Measurements from ENCODE around the gene LHX3.
"Not testable (repeated sequence)": the region's sequence is repeated elsewhere in the genome, so short reads cannot be mapped to it uniquely, and the experiment has no call there.

Gene LHX3

GRCh38 chr9:136240941-136241340 lies 36.0 kb upstream of the LHX3 start:
- no peak for DNase-seq

GRCh38 chr9:136239983-136240330 lies 35.0 kb upstream of the LHX3 start:
- DNase-seq = no peak

GRCh38 chr9:136239135-136239982 lies 34.4 kb upstream of the LHX3 start:
- DNase-seq = no peak

GRCh38 chr9:136238342-136238732 lies 33.4 kb upstream of the LHX3 start:
- DNase-seq = no peak

GRCh38 chr9:136237486-136238341 lies 32.8 kb upstream of the LHX3 start:
- DNase-seq = no peak

- not testable (repeated sequence) for DNase-seq
Observed at GRCh38 chr9:136236471-136237410, 31.8 kb upstream of the LHX3 start.

- no peak for DNase-seq
Observed at GRCh38 chr9:136235709-136236455, 31.0 kb upstream of the LHX3 start.

- DNase-seq = no peak
Observed at GRCh38 chr9:136235171-136235570, 30.2 kb upstream of the LHX3 start.

- no peak for DNase-seq
Observed at GRCh38 chr9:136234597-136234996, 29.7 kb upstream of the LHX3 start.

GRCh38 chr9:136233868-136234267 lies 28.9 kb upstream of the LHX3 start:
- no peak for DNase-seq

- no peak for DNase-seq
Observed at GRCh38 chr9:136233411-136233810, 28.5 kb upstream of the LHX3 start.

- DNase-seq = no peak
Observed at GRCh38 chr9:136232969-136233368, 28.0 kb upstream of the LHX3 start.

- DNase-seq = no peak
Observed at GRCh38 chr9:136231478-136232297, 26.8 kb upstream of the LHX3 start.

GRCh38 chr9:136230773-136231172 lies 25.8 kb upstream of the LHX3 start:
- DNase-seq = no peak

- DNase-seq = no peak
Observed at GRCh38 chr9:136230365-136230764, 25.4 kb upstream of the LHX3 start.

- DNase-seq = no peak
Observed at GRCh38 chr9:136229096-136230065, 24.5 kb upstream of the LHX3 start.

- DNase-seq = no peak
Observed at GRCh38 chr9:136228107-136228875, 23.4 kb upstream of the LHX3 start.

GRCh38 chr9:136226680-136227407 lies 21.9 kb upstream of the LHX3 start:
- DNase-seq = no peak

Measured in activated gamma-delta T cell treated with Interleukin-2 at 50 U/mL for 16 hours (primary cell).